KBM-7 (cell line): Measurements from ENCODE around the gene WDR35.

Source experiments
- DNase-seq: peaks from one replicate; pipeline ENCODE4 v3.0.0-alpha.2; 2015
- in situ Hi-C: fragments of 300-500 bp; cut with MboI; formaldehyde crosslinking; loops from 2 replicates; pipeline ENCODE4 v1.14.3; 2020; ENCODE audit warnings: low sequenced_read_pairs, low pct_unique_long_range_greater_than_20kb, mixed read lengths

WDR35 gene

DNA sequence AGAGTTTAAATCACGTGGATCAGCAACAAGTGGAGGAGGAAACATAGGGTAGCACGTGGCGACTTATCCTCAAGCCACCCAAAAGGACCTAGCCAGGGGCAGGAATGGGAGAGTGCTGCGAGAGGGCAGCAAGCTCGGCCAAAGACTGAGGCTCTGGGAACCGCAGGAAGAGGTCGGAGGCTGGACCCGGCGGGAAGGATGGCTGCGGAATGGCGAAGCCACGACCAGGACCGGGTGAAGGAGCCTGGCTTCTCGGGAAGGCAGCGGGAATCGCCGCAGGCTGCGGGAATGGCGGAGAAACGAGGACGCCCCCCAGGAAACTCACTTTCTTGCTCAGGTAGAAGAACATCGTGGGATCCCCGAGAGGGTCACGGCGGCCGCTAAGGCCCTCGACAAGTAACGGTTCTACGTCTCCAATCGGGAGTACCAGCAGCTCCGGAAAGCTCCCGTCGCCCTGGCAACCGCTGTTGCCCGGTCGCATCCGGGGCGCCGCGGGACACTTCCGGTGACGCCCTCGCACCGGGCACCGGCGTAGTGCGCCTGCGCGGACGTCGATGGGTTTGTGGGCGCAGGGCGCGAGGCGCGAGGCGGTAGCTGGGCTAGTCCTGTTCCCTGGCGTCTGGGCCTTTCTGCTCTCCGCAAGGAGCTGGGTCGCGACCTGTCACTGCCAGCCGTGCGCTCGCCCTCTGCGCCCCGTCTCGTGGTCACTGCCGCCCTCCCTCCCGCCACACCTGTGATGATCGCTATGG lies at the start of gene WDR35:
Gene WDR35, minus strand, starts transcription at position 439 of the 749 bp plus-strand sequence. Its CDS starts 90 bp downstream, at position 349.
- in situ Hi-C loops: no loop called here
- DNase-seq: peak; percentile 59

DNA sequence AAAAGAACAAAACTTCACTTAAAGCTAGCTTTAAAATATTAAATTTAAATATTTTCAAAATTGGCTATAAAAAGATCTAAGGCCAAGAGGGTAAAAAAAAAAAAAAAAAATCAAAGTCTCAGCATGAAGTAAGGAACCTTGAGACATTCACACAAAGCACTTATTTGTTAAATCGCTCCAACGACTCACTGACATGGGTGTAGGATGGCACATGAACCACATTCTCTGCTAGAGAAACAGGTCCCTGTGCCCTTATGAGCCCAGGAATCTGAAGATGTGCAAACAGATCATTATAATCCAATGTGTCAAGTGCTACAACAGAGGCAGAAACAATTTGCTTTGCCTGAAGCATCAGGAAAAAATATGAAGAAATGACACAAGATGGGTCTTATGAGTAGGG lies 47.8 kb upstream of the WDR35 start:
- in situ Hi-C loops: no loop called here
- no peak for DNase-seq

DNA sequence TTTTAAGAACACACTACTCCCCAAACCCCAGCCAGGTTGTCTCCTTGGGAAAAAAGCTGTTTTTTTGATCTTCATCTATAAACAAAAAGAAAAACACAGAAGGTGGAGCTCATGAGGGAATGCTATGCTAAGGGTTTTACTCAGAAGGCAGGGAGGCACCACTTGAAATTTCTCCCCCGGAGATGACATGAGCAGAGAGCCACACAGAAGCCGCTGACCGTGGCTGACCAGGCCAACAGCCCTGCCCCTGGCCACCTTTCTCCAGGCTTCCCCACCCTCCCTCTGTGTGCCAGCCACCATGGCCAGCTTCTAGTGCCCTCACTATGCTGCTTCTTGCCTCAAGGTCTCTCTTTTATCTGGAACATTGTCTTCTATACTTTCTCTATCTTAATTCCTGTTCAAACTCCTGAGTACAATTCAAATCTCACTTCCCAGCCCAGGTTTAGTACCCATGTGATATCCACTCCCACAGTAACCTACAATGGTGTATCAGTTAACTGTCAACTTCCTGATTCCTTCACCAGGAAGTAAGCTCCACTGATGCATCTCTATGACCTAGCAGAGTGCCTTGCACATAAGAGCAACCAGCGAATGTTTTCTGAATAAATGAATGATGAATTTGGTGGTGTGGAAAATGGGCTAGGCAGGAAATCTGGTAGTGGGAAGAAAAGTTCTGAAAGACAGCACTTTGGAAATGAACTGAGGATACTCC lies 46.2 kb upstream of the WDR35 start:
- DNase-seq: peak; percentile 82
- in situ Hi-C loops: no loop called here

- no peak for DNase-seq
- in situ Hi-C loops: no loop called here
Measured at GRCh38 chr2:20034821-20035220, 44.9 kb upstream of the WDR35 start.

GRCh38 chr2:20034218-20034617 lies 44.3 kb upstream of the WDR35 start:
- DNase-seq: no peak
- in situ Hi-C loops: no loop called here

GRCh38 chr2:20033322-20033721 lies 43.4 kb upstream of the WDR35 start:
- in situ Hi-C loops: no loop called here
- no peak for DNase-seq

GRCh38 chr2:20030224-20030623 lies 40.3 kb upstream of the WDR35 start:
- in situ Hi-C loops: no loop called here
- no peak for DNase-seq

DNA sequence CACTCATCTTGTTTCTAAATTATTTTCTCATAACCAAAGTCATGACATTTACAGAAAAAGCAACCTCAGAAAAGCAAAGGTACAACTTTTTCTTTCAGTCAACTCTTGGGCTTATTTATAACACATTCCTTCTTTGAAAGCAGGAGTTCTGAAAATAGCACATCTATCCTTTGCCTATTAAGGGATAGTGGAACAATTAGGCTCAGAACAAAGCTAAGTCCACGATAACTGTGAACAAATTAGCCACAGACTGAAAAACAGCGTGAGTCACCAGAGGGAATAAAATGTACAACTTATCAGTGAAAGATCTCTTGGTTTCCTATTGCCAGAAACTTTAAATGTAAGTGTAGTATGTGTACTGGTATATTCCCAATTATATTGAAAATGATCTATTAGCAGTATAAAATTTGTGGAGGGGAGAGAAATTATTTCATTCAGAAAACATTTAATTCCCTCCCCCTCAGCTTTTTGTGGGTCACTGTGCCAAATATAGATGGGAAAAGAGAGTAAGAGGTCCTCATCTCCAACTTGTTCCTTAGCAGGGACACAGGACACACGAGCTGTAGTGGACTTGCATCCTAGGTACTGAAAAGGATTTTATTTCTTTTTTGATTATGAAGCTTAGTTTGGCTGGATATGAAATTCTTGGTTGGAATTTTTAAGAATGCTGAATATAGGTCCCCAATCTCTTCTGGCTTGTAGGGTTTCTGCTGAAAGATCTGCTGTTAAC lies 38.0 kb upstream of the WDR35 start:
- in situ Hi-C loops: no loop called here
- no peak for DNase-seq

GRCh38 chr2:20027260-20027677 lies 37.4 kb upstream of the WDR35 start:
- in situ Hi-C loops: no loop called here
- no peak for DNase-seq

GRCh38 chr2:20025065-20025786 lies 35.3 kb upstream of the WDR35 start:
- no peak for DNase-seq
- in situ Hi-C loops: no loop called here

GRCh38 chr2:20023688-20024087 lies 33.8 kb upstream of the WDR35 start:
- in situ Hi-C loops: no loop called here
- DNase-seq: peak; percentile 28

DNA sequence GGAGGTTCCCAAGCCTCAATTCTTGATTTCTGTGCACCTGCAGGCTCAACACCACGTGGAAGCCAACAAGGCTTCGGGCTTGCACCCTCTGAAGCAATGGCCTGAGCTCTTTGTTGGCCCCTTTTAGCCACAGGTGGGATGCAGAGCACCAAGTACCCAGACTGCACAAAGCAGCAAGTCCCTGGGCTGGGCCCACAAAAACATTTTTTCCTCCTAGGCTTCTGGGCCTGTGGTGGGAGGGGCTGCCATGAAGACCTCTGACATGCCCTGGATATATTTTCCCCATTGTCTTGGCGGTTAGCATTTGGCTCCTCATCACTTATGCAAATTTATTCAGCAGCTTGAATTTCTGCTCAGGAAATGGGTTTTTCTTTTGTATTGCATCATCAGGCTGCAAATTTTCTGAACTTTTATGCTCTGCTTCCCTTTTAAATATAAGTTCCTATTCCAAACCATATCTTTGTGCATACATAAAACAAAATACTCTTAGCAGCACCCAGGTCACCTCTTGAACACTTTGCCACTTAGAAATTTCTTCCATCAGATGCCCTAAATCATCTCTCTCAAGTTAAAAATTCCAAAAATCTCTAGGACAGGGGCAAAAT lies 31.6 kb upstream of the WDR35 start:
- peak; percentile 29 for DNase-seq
- in situ Hi-C loops: no loop called here

GRCh38 chr2:20019747-20020146 lies 29.8 kb upstream of the WDR35 start:
- in situ Hi-C loops: no loop called here
- DNase-seq: no peak

DNA sequence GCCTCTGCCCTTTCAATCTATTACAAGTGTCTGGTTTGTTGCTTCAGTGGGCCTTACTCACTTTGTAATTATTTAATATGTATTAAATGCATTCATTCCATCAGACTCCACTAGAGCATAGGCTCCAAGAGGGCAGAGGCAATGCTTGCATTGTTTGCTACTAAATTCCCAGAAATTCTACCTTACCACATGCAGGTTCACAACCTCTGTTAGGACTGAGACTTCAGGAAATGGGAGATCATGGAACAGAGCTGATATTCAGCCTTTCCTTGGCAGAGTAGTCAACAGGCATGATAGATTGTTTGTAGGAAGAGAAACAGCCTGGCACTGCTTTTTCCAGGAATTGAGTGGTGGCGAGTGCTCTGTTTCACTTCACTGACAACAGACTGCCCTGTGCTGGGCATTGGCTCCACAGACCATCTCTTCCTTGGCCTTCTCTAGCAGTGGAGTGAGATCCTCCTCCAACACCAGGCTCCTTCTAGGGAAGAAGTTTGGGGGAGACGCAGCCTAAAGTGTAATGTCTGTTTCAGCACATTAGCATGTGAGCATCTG lies 28.8 kb upstream of the WDR35 start:
- DNase-seq: no peak
- in situ Hi-C loops: no loop called here

DNA sequence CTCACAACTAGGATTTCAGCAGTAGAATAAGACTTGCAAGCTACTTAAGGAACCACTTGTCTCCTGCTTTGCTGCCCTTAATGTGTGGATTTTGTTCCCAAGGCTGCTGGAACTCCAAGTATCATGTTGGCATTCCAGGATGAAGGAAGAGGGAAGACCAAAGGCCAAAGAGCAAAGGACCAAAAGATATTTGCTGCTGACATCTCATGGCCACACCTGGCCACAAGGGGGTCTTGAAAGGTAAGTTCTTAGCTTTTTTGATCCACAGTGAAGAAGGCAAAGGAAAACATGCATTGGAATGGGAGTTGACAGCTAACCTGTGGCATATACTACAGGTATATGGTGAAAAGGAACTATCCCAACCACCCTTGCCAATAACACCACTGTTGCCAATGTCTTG lies 26.4 kb upstream of the WDR35 start:
- DNase-seq: no peak
- in situ Hi-C loops: no loop called here

- in situ Hi-C loops: no loop called here
- peak; percentile 65 for DNase-seq
Measured at GRCh38 chr2:20015482-20016083, 25.7 kb upstream of the WDR35 start.

- no peak for DNase-seq
- in situ Hi-C loops: no loop called here
Measured at GRCh38 chr2:20013126-20013849, 23.4 kb upstream of the WDR35 start.
